ENCODE results near the gene CIDEB.

DNA sequence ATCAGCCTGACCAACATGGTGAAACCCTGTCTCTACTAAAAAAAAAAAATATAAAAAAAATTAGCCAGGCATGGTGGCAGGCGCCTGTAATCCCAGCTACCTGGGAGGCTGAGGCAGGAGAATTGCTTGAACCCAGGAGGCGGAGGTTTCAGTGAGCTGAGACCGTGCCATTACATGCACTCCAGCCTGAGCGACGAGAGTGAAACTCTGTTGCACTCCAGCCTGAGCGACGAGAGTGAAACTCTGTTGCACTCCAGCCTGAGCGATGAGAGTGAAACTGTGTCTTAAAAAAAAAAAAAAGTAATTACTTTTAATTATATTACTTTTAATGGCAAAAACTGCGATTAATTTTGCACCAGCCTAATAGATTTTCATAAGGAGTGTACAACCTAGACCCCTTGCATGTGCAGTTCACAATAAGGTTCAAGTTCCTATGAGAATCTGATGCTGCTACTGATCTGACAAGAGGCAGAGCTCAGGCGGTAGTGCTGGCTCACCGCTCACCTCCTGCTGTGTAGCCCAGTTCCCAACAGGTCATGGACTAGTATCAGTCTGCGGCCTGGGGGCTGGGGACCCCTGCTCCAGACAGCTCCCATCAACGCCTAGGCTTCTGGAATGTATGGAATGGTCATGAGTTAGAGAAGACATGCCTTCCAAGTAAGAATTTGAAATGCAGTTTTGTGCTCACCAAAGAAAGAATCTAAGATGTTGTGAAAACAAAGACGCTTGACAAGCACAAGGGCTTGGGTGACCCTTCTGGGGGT lies 13.6 kb upstream of the CIDEB start:
- TF ChIP-seq GATA2 (IDR thresholded peaks at IDR 0.05; ENCODE audit: low read depth, low read length): no peak
- TF ChIP-seq GATA3 (IDR thresholded peaks at IDR 0.05; ENCODE audit: low read depth, low read length): no peak
